GM23338 (cell line): Measurements from ENCODE around the gene ZC2HC1B. TPM values are rescaled to one million over a fixed set of nuclear protein-coding genes. Genes with fewer than 3 reads are reported as not detected.

Experiments
- EZH2phosphoT487 ChIP-seq: fragments of 200-600 bp; sonication (generic); IDR thresholded peaks from one replicate; pipeline ENCODE4 v1.8.1; 2018; ENCODE audit warnings: antibody characterized with exemption; ENCODE audit not compliant: unreplicated experiment
- ZNF331 ChIP-seq: fragments of 250-450 bp; sonication (Bioruptor Pico); IDR thresholded peaks from 2 replicates; pipeline ENCODE4 v1.5.0; 2020; ENCODE audit warnings: low read depth, mild to moderate bottlenecking, moderate library complexity
- polyA plus RNA-seq: library from polyadenylated mRNA; unstranded; fragments of >200 nt; fragmentation: Nextera tagmentation; extraction: Ambion mirVana; gene quantifications from 2 replicates; pipeline ENCODE4 v1.2.1, GENCODE V29; 2016
- total RNA-seq: library from RNA; depleted of rRNA; stranded (reverse); fragments of >200 nt; shearing (Covaris generic); gene quantifications from 2 replicates; pipeline ENCODE4 v1.2.3, GENCODE V29; 2014
- TF ChIP-seq, protein P1 (sequence below): fragments of 250-450 bp; sonication (Bioruptor Pico); IDR thresholded peaks from 2 replicates; pipeline ENCODE4 v1.5.0; 2020; ENCODE audit warnings: mild to moderate bottlenecking, moderate library complexity
- TF ChIP-seq, protein P2 (sequence below): IDR thresholded peaks from one replicate; pipeline ENCODE4 v1.6.1; 2018; ENCODE audit warnings: antibody characterized with exemption; ENCODE audit not compliant: unreplicated experiment

The ZC2HC1B gene
- total and polyA plus RNA-seq, 2 experiments from 2014 or later: not detected

DNA sequence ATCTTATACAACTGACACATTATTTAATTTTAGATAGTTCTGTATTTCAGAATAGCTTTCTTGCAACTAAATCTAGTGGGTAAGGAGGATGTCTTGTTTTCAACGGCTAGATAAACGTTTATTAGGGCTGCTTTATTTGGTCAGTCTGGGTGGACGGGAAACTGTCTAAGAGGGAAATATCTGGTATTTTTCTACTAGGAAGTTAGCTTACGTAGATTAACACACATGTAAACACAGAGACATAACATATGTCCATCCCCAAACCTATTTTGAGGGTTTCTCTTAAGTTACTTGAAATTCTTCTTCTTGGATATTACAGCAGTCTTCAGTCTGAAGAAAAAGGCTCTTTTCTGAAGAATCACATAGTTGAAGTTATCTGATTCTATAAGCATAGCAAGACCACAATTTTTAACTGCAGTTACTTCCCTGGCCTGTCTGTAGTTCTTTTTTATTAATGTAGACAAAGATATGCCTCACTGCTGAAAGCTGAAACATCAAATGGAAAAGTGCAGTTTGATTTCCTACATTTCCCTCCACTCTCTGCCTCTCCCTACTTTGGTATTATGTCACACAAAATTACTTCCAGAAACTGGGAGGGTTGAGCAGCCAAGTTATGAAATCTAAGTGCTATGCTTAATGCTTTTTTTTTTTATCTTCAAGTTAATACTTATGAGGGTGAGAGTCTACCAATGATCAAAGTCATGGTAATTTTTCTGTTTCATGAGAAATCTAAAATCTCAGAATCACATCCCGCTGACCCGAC, 106.4 kb downstream of the ZC2HC1B start (continued):
- TF ChIP-seq, protein P1, sequence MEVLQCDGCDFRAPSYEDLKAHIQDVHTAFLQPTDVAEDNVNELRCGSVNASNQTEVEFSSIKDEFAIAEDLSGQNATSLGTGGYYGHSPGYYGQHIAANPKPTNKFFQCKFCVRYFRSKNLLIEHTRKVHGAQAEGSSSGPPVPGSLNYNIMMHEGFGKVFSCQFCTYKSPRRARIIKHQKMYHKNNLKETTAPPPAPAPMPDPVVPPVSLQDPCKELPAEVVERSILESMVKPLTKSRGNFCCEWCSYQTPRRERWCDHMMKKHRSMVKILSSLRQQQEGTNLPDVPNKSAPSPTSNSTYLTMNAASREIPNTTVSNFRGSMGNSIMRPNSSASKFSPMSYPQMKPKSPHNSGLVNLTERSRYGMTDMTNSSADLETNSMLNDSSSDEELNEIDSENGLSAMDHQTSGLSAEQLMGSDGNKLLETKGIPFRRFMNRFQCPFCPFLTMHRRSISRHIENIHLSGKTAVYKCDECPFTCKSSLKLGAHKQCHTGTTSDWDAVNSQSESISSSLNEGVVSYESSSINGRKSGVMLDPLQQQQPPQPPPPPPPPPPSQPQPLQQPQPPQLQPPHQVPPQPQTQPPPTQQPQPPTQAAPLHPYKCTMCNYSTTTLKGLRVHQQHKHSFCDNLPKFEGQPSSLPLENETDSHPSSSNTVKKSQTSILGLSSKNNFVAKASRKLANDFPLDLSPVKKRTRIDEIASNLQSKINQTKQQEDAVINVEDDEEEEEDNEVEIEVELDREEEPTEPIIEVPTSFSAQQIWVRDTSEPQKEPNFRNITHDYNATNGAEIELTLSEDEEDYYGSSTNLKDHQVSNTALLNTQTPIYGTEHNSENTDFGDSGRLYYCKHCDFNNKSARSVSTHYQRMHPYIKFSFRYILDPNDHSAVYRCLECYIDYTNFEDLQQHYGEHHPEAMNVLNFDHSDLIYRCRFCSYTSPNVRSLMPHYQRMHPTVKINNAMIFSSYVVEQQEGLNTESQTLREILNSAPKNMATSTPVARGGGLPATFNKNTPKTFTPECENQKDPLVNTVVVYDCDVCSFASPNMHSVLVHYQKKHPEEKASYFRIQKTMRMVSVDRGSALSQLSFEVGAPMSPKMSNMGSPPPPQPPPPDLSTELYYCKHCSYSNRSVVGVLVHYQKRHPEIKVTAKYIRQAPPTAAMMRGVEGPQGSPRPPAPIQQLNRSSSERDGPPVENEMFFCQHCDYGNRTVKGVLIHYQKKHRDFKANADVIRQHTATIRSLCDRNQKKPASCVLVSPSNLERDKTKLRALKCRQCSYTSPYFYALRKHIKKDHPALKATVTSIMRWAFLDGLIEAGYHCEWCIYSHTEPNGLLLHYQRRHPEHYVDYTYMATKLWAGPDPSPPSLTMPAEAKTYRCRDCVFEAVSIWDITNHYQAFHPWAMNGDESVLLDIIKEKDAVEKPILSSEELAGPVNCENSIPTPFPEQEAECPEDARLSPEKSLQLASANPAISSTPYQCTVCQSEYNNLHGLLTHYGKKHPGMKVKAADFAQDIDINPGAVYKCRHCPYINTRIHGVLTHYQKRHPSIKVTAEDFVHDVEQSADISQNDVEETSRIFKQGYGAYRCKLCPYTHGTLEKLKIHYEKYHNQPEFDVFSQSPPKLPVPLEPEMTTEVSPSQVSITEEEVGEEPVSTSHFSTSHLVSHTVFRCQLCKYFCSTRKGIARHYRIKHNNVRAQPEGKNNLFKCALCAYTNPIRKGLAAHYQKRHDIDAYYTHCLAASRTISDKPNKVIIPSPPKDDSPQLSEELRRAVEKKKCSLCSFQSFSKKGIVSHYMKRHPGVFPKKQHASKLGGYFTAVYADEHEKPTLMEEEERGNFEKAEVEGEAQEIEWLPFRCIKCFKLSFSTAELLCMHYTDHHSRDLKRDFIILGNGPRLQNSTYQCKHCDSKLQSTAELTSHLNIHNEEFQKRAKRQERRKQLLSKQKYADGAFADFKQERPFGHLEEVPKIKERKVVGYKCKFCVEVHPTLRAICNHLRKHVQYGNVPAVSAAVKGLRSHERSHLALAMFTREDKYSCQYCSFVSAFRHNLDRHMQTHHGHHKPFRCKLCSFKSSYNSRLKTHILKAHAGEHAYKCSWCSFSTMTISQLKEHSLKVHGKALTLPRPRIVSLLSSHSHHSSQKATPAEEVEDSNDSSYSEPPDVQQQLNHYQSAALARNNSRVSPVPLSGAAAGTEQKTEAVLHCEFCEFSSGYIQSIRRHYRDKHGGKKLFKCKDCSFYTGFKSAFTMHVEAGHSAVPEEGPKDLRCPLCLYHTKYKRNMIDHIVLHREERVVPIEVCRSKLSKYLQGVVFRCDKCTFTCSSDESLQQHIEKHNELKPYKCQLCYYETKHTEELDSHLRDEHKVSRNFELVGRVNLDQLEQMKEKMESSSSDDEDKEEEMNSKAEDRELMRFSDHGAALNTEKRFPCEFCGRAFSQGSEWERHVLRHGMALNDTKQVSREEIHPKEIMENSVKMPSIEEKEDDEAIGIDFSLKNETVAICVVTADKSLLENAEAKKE (CRISPR knock-in tag): no peak
- no peak for TF ChIP-seq ZNF331 (CRISPR knock-in tag)
- TF ChIP-seq, protein P2, sequence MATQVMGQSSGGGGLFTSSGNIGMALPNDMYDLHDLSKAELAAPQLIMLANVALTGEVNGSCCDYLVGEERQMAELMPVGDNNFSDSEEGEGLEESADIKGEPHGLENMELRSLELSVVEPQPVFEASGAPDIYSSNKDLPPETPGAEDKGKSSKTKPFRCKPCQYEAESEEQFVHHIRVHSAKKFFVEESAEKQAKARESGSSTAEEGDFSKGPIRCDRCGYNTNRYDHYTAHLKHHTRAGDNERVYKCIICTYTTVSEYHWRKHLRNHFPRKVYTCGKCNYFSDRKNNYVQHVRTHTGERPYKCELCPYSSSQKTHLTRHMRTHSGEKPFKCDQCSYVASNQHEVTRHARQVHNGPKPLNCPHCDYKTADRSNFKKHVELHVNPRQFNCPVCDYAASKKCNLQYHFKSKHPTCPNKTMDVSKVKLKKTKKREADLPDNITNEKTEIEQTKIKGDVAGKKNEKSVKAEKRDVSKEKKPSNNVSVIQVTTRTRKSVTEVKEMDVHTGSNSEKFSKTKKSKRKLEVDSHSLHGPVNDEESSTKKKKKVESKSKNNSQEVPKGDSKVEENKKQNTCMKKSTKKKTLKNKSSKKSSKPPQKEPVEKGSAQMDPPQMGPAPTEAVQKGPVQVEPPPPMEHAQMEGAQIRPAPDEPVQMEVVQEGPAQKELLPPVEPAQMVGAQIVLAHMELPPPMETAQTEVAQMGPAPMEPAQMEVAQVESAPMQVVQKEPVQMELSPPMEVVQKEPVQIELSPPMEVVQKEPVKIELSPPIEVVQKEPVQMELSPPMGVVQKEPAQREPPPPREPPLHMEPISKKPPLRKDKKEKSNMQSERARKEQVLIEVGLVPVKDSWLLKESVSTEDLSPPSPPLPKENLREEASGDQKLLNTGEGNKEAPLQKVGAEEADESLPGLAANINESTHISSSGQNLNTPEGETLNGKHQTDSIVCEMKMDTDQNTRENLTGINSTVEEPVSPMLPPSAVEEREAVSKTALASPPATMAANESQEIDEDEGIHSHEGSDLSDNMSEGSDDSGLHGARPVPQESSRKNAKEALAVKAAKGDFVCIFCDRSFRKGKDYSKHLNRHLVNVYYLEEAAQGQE: no peak
- TF ChIP-seq EZH2phosphoT487: no peak
